Measurements from ENCODE around the gene SPATA31E1. TPM values are rescaled to one million over a fixed set of nuclear protein-coding genes. Genes with fewer than 3 reads are reported as not detected.
"Not testable (repeated sequence)": the region's sequence is repeated elsewhere in the genome, so short reads cannot be mapped to it uniquely, and the experiment has no call there.

Gene SPATA31E1
- total RNA-seq, 4 donors from 2014 or later: not detected

DNA sequence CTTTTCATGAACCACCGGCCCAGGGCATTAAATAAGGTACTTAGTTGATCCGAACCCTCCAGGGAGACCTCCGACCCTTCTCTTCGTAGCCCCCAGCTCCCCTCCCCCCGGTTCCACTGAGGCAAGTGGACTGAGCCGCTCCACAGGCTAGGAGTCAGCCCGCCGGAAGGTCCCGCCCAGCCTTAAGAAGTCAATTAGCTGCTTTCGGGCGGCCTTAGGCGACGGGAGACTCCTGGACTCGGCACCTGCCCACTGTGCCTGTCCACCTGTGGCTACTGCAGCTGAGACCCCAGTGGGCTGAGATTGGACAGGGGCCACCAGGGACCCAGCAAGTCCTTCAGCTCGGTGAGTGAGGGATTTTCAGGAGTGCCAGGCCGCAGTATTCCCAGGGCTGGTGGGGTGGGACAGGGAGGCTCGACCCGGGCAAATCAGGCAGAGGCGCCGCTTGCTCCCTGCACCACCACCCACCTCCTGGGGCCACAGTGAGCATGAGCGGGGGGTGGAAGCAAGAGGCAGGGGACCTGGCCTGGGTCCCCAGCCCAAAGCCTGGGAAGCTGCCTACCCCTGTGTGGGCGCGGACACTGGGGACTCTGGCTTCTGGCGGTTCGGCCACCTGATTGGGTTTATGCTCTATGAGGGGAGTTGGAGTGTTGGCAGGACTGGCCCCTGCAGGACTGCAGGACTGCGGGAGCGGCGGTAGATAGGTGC, 39.6 kb upstream of the SPATA31E1 start:
- WGBS, 2 donors: 93 to 96% methylated on average over 25 to 28 of the region's 28 CpGs
- H3K9me3 ChIP-seq: no peaks in the 10 kb centered on the region
- no peak for DNase-seq (ENCODE audit: low spot score in 2 of 2)
- H3K4me1 ChIP-seq: no peaks in the 10 kb centered on the region
- no peaks in the 10 kb centered on the region for H3K36me3 ChIP-seq
- no peak overlapping the region for H3K4me3 ChIP-seq
- H3K27me3 ChIP-seq: no peaks in the 10 kb centered on the region
- H3K27ac ChIP-seq: no peak overlapping the region
- TF ChIP-seq, protein P1, sequence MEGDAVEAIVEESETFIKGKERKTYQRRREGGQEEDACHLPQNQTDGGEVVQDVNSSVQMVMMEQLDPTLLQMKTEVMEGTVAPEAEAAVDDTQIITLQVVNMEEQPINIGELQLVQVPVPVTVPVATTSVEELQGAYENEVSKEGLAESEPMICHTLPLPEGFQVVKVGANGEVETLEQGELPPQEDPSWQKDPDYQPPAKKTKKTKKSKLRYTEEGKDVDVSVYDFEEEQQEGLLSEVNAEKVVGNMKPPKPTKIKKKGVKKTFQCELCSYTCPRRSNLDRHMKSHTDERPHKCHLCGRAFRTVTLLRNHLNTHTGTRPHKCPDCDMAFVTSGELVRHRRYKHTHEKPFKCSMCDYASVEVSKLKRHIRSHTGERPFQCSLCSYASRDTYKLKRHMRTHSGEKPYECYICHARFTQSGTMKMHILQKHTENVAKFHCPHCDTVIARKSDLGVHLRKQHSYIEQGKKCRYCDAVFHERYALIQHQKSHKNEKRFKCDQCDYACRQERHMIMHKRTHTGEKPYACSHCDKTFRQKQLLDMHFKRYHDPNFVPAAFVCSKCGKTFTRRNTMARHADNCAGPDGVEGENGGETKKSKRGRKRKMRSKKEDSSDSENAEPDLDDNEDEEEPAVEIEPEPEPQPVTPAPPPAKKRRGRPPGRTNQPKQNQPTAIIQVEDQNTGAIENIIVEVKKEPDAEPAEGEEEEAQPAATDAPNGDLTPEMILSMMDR (IDR thresholded peaks at IDR 0.05): no peak
- no peak for TF ChIP-seq EP300 (IDR thresholded peaks at IDR 0.05)
- no peak for TF ChIP-seq POLR2A (IDR thresholded peaks at IDR 0.05)

DNA sequence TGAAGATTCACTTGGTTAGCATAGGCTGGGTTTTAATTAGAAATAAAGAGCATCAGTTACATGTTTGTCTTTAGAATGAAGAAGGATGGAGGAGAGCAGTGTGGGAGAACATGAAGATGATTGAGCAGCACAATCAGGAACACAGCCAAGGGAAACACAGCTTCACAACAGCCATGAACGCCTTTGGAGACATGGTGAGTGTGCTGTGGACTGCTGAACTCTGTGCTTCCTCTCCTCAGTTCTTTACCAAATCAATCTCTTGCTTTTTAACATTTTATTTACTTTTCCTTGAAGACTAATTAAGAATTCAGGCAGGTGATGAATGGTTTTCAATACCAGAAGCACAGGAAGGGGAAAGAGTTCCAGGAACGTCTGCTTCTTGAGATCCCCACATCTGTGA, 38.2 kb upstream of the SPATA31E1 start:
- TF ChIP-seq POLR2A (IDR thresholded peaks at IDR 0.05) (no peak), EP300 (IDR thresholded peaks at IDR 0.05) (no peak)
- TF ChIP-seq, protein P1 (IDR thresholded peaks at IDR 0.05): no peak
- Histone ChIP-seq H3K9me3 (no peaks in the 10 kb centered on the region), H3K27me3 (no peaks in the 10 kb centered on the region), H3K36me3 (no peaks in the 10 kb centered on the region), H3K4me1 (no peaks in the 10 kb centered on the region), H3K27ac (no peak overlapping the region), H3K4me3 (no peak overlapping the region)
- no peak for DNase-seq (ENCODE audit: low spot score in 2 of 2)
- 44 to 56% methylated on average over 2 of the region's 2 CpGs for WGBS, 2 donors

DNA sequence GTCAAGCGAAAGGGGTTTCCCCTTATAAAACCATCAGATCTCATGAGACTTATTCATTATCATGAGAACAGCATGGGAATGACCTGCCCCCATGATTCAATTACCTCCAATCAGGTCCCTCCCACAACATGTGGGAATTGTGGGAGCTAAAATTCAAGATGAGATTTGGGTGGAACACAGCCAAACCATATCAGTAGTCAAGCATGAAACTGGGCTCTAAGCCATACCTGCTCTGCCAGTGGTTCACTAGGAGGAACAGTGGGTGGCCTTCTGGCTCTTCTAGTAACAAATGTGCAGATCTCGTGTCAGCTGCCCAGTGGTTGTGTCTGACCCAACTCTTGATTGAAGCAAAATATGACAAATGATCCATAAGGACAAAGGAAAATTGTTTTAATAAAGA, 34.9 kb upstream of the SPATA31E1 start:
- not testable (repeated sequence) for H3K4me3 ChIP-seq; H3K4me1 ChIP-seq; H3K27ac ChIP-seq; DNase-seq (ENCODE audit: low spot score in 2 of 2); H3K36me3 ChIP-seq; H3K27me3 ChIP-seq; H3K9me3 ChIP-seq
- WGBS, 2 donors: 60 to 65% methylated on average over 2 of the region's 2 CpGs

DNA sequence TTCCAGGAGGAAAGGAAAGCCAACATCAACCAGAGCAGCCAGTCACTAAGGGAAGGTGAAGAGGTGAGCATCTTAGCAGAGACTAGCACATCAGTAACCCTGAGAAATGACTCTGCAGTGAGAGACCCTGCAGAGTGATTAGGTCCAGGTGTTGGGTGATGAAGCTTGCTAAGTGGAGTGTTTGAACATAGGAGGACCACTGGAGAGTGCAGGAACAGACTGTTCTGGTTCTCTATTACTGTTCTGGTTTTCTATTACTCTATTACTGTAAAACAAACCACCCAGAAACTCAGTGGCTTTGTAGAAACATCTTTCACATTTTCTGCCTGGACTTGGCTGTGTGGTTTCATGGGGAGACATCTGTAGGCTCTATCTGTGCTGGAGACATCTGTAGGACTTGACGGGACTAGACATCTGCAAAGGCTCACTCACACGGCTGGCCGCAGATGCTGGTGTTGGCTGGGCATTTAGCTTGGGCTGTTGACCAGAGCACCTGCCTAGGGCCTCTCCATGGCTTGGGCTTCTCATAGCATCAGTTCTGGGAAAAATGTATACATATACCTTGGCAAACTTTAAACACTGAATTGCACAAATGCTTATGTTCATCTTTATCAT, 33.4 kb upstream of the SPATA31E1 start:
- WGBS, 2 donors: 83 to 88% methylated on average over 3 of the region's 3 CpGs

DNA sequence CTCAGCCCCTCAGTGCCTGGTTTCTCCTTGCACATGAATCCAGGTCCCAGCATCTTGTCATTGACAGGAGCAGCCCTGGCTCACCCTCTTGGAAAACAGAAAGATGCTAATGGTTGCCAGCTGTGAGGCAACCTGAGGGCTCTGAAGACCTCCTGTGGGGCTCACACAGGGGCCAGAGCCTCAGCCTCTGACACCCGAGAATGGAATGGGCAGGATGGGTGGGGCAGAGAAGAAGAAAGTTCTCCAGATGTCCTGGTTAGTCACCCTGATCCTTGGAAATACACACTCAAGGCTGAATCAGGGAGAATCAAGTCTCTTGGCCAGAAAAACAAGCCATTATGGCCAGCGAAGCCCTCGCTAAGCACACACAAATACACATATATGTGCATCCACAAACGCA, 32.3 kb upstream of the SPATA31E1 start:
- H3K27ac ChIP-seq: no peak overlapping the region
- no peaks in the 10 kb centered on the region for H3K36me3 ChIP-seq
- TF ChIP-seq EP300 (IDR thresholded peaks at IDR 0.05) (no peak), POLR2A (IDR thresholded peaks at IDR 0.05) (no peak)
- TF ChIP-seq, protein P1 (IDR thresholded peaks at IDR 0.05): no peak
- no peaks in the 10 kb centered on the region for H3K4me1 ChIP-seq
- 82 to 83% methylated on average over 4 of the region's 4 CpGs for WGBS, 2 donors
- H3K9me3 ChIP-seq: no peaks in the 10 kb centered on the region
- no peaks in the 10 kb centered on the region for H3K27me3 ChIP-seq
- DNase-seq (ENCODE audit: low spot score in 2 of 2): no peak
- no peak overlapping the region for H3K4me3 ChIP-seq

More for the DNA sequence above, 33.4 kb upstream of the SPATA31E1 start:
- H3K27ac ChIP-seq: no peak overlapping the region
- no peaks in the 10 kb centered on the region for H3K9me3 ChIP-seq
- TF ChIP-seq EP300 (IDR thresholded peaks at IDR 0.05): no peak
- TF ChIP-seq POLR2A (IDR thresholded peaks at IDR 0.05): no peak
- TF ChIP-seq, protein P1 (IDR thresholded peaks at IDR 0.05): no peak
- H3K4me1 ChIP-seq: no peaks in the 10 kb centered on the region
- H3K36me3 ChIP-seq: no peaks in the 10 kb centered on the region
- no peak overlapping the region for H3K4me3 ChIP-seq
- H3K27me3 ChIP-seq: no peaks in the 10 kb centered on the region
- DNase-seq (ENCODE audit: low spot score in 2 of 2): no peak

DNA sequence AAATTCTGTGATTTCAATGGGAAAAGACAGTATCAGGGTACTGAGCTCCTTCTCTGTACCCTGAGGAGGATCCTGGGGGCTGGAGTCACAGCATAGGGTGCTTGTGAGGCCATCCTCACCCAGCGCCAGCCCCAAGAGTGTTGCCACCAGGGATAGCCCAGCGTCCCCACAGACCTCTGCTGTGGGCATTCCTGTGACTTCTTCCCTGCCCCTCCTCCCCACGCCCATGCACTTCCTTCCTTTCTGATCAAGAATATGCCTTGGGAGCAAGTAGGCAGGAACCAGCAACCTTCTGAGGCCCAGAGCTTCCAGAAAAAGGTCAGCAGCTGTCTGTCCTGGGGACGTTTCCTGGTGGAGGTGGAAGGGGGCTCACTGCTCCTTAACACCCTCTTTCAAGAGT, 31.5 kb upstream of the SPATA31E1 start:
- not testable (repeated sequence) for H3K27me3 ChIP-seq; H3K4me3 ChIP-seq; DNase-seq (ENCODE audit: low spot score in 2 of 2); H3K4me1 ChIP-seq; H3K9me3 ChIP-seq; H3K36me3 ChIP-seq; H3K27ac ChIP-seq
- 82 to 83% methylated on average over 4 of the region's 4 CpGs for WGBS, 2 donors
